Posterior vena cava (tissue), 2 donors: ENCODE results near the gene TOR4A. TPM values are rescaled to one million over a fixed set of nuclear protein-coding genes. Genes with fewer than 3 reads are reported as not detected.

Experiments
- DNase-seq: peaks from one replicate; pipeline ENCODE4 v3.0.0-alpha.2; 2020; ENCODE audit warnings: low spot score
- intact Hi-C, 2 donors: fragments of 100-400 bp; cut with DNase I; formaldehyde crosslinking; loops; one replicate each; pipeline versions ENCODE4 v1.14.1 to v1.14.2; 2022 to 2023
- total RNA-seq, 2 donors: library from RNA; stranded (reverse); fragmentation: NEBNext Ultra II Directional; extraction: Animal tissue kit (Norgen Biotek cat#: 25700); gene quantifications; one replicate each; pipeline ENCODE4 v1.2.1, GENCODE V29; 2021
- donor health status: DM: yes; HTN: yes; CAD: no.
- donor health status: DM: yes; HTN: yes; CAD: no.

Gene TOR4A
- total RNA-seq, 2 donors from 2014 or later, result 5.3 to 7.0 TPM

DNA sequence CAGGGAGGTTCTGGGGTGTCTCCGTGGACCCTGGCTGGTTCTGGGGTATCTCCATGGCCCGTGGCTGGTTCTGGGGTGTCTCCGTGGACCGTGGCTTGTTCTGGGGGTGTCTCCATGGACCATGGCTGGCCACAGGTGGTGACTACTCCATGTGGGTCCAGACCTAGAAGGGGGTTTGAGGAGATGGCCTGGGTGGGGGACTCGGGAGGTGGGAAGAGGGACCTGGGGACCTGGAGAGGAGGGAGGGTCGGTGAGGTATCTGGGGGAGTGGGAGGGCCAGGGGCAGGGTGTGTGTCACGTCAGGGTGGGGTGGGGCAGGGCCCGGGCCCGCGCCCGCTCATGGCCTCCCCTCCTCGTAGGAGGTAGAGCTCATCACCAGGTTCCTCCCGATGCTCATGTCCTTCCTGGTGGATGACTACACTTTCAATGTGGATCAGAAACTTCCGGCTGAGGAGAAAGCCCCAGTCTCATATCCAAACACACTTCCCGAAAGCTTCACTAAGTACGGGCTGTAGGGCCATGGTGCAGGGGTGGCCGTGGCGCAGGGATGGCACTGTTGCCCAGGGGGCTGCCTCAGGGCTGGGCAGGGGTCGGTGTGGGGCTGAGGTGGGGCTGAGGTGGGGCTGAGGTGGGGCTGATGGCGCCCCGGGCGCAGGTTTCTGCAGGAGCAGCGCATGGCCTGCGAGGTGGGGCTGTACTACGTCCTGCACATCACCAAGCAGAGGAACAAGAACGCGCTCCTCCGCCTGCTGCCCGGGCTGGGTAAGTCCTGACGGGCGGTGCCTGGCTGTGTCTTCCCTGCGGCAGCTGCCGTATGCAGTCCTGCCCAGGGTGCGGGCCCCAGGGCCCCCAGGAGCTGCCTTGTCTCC, 10.7 kb upstream of the TOR4A start:
- DNase-seq, result peak; percentile 68
- intact Hi-C loops, result no loop called here

- no peak for DNase-seq
- intact Hi-C loops, result no loop called here
Observed at GRCh38 chr9:137267933-137268355, 9.6 kb upstream of the TOR4A start.

- intact Hi-C loops, result no loop called here
- no peak for DNase-seq
Observed at GRCh38 chr9:137268538-137269201, 8.9 kb upstream of the TOR4A start.

DNA sequence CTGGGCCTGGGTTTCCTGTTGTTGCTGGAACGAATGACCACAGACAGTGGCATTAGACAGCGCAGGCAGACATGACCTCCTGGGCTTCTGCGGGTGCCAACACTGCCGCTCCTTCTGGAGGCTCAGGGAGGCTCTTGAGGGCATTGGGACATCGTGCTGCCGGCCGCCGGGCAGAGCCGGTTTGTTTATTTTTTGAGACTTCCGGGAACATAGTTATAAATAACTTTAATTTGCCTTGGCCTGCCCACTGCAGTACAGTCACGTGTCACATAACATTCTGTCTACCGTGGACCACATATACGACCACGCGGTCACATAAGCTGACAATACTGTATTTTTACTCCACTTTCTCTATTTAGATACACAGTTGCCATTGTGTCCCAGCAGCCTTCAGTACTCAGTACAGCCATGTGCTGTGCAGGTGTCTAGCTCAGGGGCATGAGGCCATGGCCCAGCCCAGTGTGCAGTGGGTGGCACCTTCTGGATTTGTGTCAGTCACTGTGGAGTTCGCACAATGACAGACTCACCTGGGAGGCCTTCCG, 8.2 kb upstream of the TOR4A start:
- intact Hi-C loops, result no loop called here
- DNase-seq, result no peak

- no peak for DNase-seq
- intact Hi-C loops, result no loop called here
Observed at GRCh38 chr9:137270929-137271695, 6.4 kb upstream of the TOR4A start.

GRCh38 chr9:137271696-137272076, 5.8 kb upstream of the TOR4A start:
- intact Hi-C loops, result no loop called here
- DNase-seq, result no peak

GRCh38 chr9:137272241-137273094, 5.1 kb upstream of the TOR4A start:
- intact Hi-C loops, result no loop called here
- DNase-seq, result no peak

DNA sequence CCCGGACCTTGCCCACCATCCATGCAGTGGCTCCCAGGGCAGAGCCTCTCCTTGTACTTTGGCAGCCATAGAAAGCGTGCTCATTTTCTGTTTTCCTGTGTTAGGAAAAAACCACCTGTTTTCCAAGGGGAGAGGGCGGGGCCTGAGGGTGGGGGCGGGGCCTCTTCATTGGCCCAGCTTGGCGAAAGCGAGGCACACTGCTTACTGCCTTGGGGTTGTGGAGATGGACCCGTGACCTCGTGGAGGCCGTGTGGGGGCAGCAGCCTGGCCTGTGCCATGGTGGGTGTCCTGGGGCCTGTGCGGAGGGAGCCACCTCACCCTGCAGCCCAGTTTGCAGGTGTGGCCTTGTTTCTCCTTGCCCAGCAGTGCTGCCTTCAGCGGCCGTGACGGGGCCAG, 4.4 kb upstream of the TOR4A start:
- intact Hi-C loops, result no loop called here
- no peak for DNase-seq

- no peak for DNase-seq
Observed at GRCh38 chr9:137273611-137274320, 3.8 kb upstream of the TOR4A start.

GRCh38 chr9:137275203-137275587, 2.3 kb upstream of the TOR4A start:
- no peak for DNase-seq
- intact Hi-C loops, result no loop called here

More at GRCh38 chr9:137273611-137274320, 3.8 kb upstream of the TOR4A start:
- intact Hi-C loops, result no loop called here

DNA sequence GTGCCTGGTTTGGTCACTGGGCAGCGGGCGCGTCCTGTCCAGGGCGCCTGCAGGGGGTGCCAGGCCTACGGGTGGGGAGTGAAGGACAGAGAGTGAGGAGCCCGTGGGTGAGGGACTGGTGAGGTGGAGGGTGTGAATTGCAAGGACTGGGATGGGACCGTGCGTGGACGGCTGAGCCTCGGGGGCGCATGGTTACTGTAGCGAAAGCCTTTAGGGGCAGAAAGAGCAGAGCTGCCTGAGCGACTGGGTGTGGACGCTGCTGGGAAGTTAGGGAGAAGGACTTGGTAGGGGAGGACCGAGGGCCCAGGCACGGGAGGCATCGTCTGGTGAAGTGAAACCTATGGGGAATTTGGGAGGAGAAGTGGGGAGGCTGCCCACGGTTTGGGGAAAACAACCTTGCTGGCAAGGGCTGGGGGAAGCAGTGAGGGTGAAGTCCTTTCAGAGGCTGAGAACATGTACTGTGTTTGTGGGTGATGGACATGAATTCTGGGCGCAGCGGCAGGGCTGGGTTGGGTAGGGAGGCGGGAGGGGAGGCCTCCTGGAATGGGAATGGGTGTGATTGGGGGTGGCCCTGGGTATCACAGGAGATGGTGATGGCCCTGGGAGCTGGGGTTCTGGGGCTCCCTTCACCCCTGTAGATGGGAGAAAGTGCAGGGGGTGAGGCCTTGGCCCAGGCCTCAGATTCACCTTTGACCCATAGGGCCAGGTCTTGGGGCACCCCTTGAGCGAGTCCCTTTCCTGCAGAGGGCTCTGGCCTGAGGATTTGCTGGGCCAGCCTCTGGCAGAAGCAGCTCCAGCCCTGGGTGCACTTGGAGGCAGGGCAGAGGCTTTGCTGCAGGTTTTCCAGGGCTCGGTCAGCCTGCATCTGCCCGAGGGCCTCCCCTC, 1.7 kb upstream of the TOR4A start:
- intact Hi-C loops, result no loop called here
- DNase-seq, result no peak

- intact Hi-C loops, result no loop called here
- DNase-seq, result no peak
Observed at GRCh38 chr9:137276473-137277328, 825 bp upstream of the TOR4A start.

DNA sequence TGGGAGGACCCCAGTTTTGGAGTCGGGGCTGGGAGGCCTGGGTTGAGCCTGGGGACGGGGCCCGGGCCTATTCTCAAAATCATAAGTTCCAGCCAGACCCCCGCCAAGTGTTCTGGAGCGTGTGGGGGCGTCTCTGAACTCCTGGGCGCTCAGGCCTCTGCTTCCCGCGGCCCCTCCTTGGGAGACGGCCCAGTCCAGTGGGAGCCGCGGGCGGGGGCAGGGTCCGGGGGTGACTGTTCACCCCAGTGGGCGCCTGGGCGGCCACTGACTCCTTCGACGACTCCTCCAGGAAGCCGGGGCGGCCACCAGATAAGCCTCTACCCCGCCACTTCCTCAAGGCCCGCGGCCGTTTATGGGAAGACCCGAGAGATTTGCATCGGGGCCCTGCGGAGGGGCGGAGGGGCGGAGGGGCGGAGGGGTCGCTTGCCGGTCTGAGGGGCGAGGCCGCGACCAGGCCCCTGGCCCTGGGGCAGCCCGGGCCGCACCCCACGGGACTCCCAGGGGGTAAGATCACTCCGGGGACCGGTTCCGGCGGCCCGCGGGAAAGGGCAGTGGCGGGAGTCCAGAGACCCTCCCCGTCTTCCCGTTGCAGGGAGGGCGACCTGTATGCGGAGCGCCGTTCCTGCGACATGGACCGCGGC, 655 bp downstream of the TOR4A start:
- no peak for DNase-seq

DNA sequence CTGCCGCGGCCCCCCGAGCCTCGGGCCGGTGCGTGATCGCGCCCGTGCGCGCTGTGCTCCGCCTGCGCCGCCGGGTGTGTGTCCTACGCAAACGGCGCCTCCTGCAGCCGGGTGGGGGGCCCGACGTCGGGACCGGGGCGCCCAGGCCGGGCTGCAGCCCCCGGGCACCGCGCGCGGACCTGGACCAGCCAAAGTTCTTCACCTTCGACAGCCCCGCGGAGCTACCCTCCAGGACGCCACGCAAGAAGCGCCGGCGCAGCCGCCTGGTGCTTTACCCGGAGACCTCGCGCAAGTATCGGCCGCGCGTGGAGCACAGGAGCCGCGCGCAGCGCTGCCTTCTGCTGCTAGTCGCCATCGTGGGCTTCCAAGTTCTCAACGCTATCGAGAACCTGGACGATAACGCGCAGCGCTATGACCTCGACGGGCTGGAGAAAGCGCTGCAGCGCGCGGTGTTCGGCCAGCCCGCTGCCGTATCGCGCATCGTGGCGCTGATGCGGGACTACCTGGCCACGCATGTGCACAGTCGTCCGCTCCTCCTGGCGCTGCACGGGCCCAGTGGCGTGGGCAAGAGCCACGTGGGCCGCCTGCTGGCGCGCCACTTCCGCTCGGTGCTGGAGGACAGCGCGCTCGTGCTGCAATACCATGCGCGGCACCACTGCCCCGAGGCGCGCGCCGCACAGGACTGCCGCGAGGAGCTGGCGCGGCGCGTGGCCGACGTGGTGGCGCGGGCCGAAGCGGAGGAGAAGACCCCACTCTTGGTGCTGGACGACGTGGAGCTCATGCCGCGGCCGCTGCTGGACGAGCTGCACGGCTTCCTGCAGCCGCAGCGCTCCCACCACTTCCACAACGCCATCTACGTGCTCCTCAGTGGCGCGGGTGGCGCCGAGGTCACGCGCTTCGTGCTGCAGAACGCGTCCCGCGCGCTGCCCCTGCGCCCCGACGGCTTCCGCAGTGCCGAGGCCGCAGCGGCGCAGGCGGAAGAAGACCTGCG, 1.5 kb downstream of the TOR4A start:
- DNase-seq, result no peak
- intact Hi-C loops, result no loop called here

More for the DNA sequence above, 655 bp downstream of the TOR4A start:
- intact Hi-C loops, result no loop called here
